DND-41 (cell line): ENCODE measurements around the gene ASB8.

Experiments used
- ATAC-seq: fragments of 200-7000 bp; cut with Tn5 transposase; 3 replicates; pipeline ENCODE4 v1.9.1; 2021; ENCODE audit warnings: low read depth; ENCODE audit not compliant: insufficient read depth
- DNase-seq: peaks from one replicate; pipeline ENCODE4 v3.0.0-alpha.2; 2020
- H2AFZ ChIP-seq: 2 replicates; pipeline ENCODE4 v1.6.0; 2012; ENCODE audit warnings: low read depth, low read length
- H3K27ac ChIP-seq: 2 replicates; pipeline ENCODE4 v1.5.1; 2012; ENCODE audit warnings: low read length, inconsistent platforms
- H3K27me3 ChIP-seq: fragments of 200-600 bp; sonication (generic); 2 replicates; pipeline ENCODE4 v1.6.0; 2012; ENCODE audit warnings: low read length, mild to moderate bottlenecking, inconsistent platforms; ENCODE audit not compliant: insufficient read depth, poor library complexity
- H3K36me3 ChIP-seq: 2 replicates; pipeline ENCODE4 v1.5.1; 2012; ENCODE audit warnings: low read length, inconsistent platforms; ENCODE audit not compliant: insufficient read depth
- H3K4me1 ChIP-seq: 2 replicates; pipeline ENCODE4 v1.5.1; 2012; ENCODE audit warnings: mild to moderate bottlenecking, low read length; ENCODE audit not compliant: insufficient read depth
- H3K4me2 ChIP-seq: 2 replicates; pipeline ENCODE4 v1.6.0; 2012; ENCODE audit warnings: mild to moderate bottlenecking, moderate library complexity, low read length, inconsistent platforms; ENCODE audit not compliant: insufficient read depth
- H3K4me3 ChIP-seq, 2 experiments: fragments of 200-600 bp in 1 of 2; shearing (Covaris generic) in 1 of 2; 2 replicates each; pipeline ENCODE4 v1.5.1; 2012 to 2016; ENCODE audit warnings: inconsistent platforms in 2 of 2, low read length in 2 of 2, mild to moderate bottlenecking in 2 of 2, low read depth in 1 of 2, moderate library complexity in 1 of 2
- H3K79me2 ChIP-seq: 2 replicates; pipeline ENCODE4 v1.6.0; 2012; ENCODE audit warnings: low read length, inconsistent platforms; ENCODE audit not compliant: insufficient read depth
- H3K9ac ChIP-seq: 2 replicates; pipeline ENCODE4 v1.6.0; 2012; ENCODE audit warnings: low read depth, mild to moderate bottlenecking, inconsistent platforms, low read length, moderate library complexity
- H3K9me3 ChIP-seq: 2 replicates; pipeline ENCODE4 v1.5.1; 2012; ENCODE audit warnings: low read length, moderate library complexity, mild to moderate bottlenecking, inconsistent platforms; ENCODE audit not compliant: insufficient read depth, severe bottlenecking
- H4K20me1 ChIP-seq: 2 replicates; pipeline ENCODE4 v1.6.0; 2012; ENCODE audit warnings: low read length; ENCODE audit not compliant: insufficient read depth
- CTCF ChIP-seq: IDR thresholded peaks from 2 replicates; pipeline ENCODE4 v1.5.1; 2012; ENCODE audit warnings: borderline replicate concordance, low read length, moderate library complexity, mild to moderate bottlenecking; ENCODE audit not compliant: poor library complexity, severe bottlenecking; ENCODE audit errors: extremely low read depth
- EZH2 ChIP-seq: IDR thresholded peaks from 3 replicates; pipeline ENCODE4 v1.6.1; 2012; ENCODE audit warnings: borderline replicate concordance, low read depth, mild to moderate bottlenecking, moderate library complexity, low read length, inconsistent platforms; ENCODE audit not compliant: severe bottlenecking

The ASB8 gene

GRCh38 chr12:48165089-48165981, 8.0 kb upstream of the ASB8 start:
- ATAC-seq, result peak; percentile 48; the same call in 1 of the 3 replicates
- Histone ChIP-seq H3K4me2 (no peak overlapping the region), H3K9ac (no peak overlapping the region), H3K27ac (no peak overlapping the region), H3K79me2 (no peaks in the 10 kb centered on the region), H2AFZ (no peak overlapping the region), H3K36me3 (no peaks in the 10 kb centered on the region), H3K27me3 (no peaks in the 10 kb centered on the region), H4K20me1 (no peaks in the 10 kb centered on the region), H3K4me3 (no peak overlapping the region), H3K4me1 (no peaks in the 10 kb centered on the region), H3K9me3 (no peaks in the 10 kb centered on the region)
- peak; percentile 18 for DNase-seq
- TF ChIP-seq EZH2, result no peak
- TF ChIP-seq CTCF, result peak; percentile 79

- Histone ChIP-seq H3K4me3 (no peak overlapping the region), H3K27ac (no peak overlapping the region), H3K9ac (no peak overlapping the region), H3K9me3 (no peaks in the 10 kb centered on the region), H3K4me2 (no peak overlapping the region), H4K20me1 (no peaks in the 10 kb centered on the region), H2AFZ (no peak overlapping the region), H3K79me2 (no peaks in the 10 kb centered on the region), H3K27me3 (no peaks in the 10 kb centered on the region), H3K36me3 (no peaks in the 10 kb centered on the region), H3K4me1 (no peaks in the 10 kb centered on the region)
- no peak for ATAC-seq
- DNase-seq, result no peak
- no peak for TF ChIP-seq CTCF
- no peak for TF ChIP-seq EZH2
Observed at GRCh38 chr12:48164451-48164850, 7.1 kb upstream of the ASB8 start.

- Histone ChIP-seq H3K27me3 (no peaks in the 10 kb centered on the region), H3K79me2 (no peaks in the 10 kb centered on the region)
- no peak for TF ChIP-seq CTCF
- no peak for TF ChIP-seq EZH2
Observed at GRCh38 chr12:48163150-48163747, 5.9 kb upstream of the ASB8 start.

More at GRCh38 chr12:48163150-48163747, 5.9 kb upstream of the ASB8 start:
- H3K27ac ChIP-seq, result no peak overlapping the region
- H3K36me3 ChIP-seq, result no peaks in the 10 kb centered on the region
- no peak overlapping the region for H2AFZ ChIP-seq
- no peak overlapping the region for H3K4me2 ChIP-seq
- peaks cover under 1% of the 10 kb centered on the region; the same call in 1 of the 2 replicates for H3K4me1 ChIP-seq
- H3K4me3 ChIP-seq, result no peak overlapping the region
- no peak overlapping the region for H3K9ac ChIP-seq
- no peaks in the 10 kb centered on the region for H4K20me1 ChIP-seq
- DNase-seq (no peak), ATAC-seq (no peak)
- no peaks in the 10 kb centered on the region for H3K9me3 ChIP-seq
